Pancreas (tissue), 10 donors: ENCODE measurements around the gene SUSD3. TPM values are rescaled to one million over a fixed set of nuclear protein-coding genes. Genes with fewer than 3 reads are reported as not detected.

ENCODE experiments used
- ATAC-seq, 4 donors: fragments of 200-7000 bp; cut with Tn5 transposase; one replicate each; pipeline versions ENCODE4 v1.8.0 to v1.9.1; 2020; ENCODE audit warnings: mild to moderate bottlenecking in 4 of 4, moderate library complexity in 4 of 4
- DNase-seq, 6 donors: peaks; one replicate each; pipeline ENCODE4 v3.0.0-alpha.2; 2020
- FAIRE-seq: peaks from 2 replicates; lab custom pipeline; 2012; peaks lifted over from hg19 to GRCh38; lab: Jason Lieb, UNC
- H3K27ac ChIP-seq, 4 donors: fragments of 200-600 bp; sonication (generic); 1 replicate in 3 of 4; 2 replicates in 1 of 4; pipeline versions ENCODE4 v1.5.0 to v1.8.0; 2020
- H3K27me3 ChIP-seq, 4 donors: fragments of 200-600 bp; one replicate each; pipeline ENCODE4 v1.8.0; 2021
- H3K36me3 ChIP-seq, 3 donors: fragments of 200-600 bp; sonication (generic) in 1 of 3; one replicate each; pipeline versions ENCODE4 v1.5.0 to v1.8.0; 2020 to 2021
- H3K4me1 ChIP-seq, 3 donors: fragments of 200-600 bp; one replicate each; pipeline ENCODE4 v1.8.0; 2021
- H3K4me3 ChIP-seq, 4 donors: fragments of 200-600 bp; sonication (generic) in 2 of 4; one replicate each; pipeline versions ENCODE4 v1.5.0 to v1.8.0; 2020 to 2021
- H3K9me3 ChIP-seq, 4 donors: fragments of 200-600 bp; one replicate each; pipeline ENCODE4 v1.8.0; 2021
- CTCF ChIP-seq, 4 donors: fragments of 200-600 bp; sonication (generic) in 3 of 4; IDR thresholded peaks; one replicate each; pipeline versions ENCODE4 v1.5.0 to v1.8.0; 2021; ENCODE audit warnings: antibody characterized with exemption in 4 of 4
- WGBS, 2 donors: extraction: QIAGEN DNeasy Blood & Tissue Kit; methylation state at CpG; one replicate each; pipeline ENCODE4 v1.1.7; 2013; 5-methylcytosine and 5-hydroxymethylcytosine counted together
- intact Hi-C, 3 donors: fragments of 100-400 bp; cut with DNase I; formaldehyde crosslinking; loops; one replicate each; pipeline versions ENCODE4 v1.11.1 to v1.14.2; 2022
- polyA plus RNA-seq, 2 donors: library from polyadenylated mRNA; stranded (reverse); fragments of 200-250 nt; gene quantifications; one replicate each; pipeline ENCODE4 v1.2.3, GENCODE V29; 2013
- total RNA-seq, 6 donors: library from RNA; stranded (reverse); fragmentation: NEBNext Ultra II Directional in 4 of 6; extraction: Animal tissue kit (Norgen Biotek cat#: 25700) in 4 of 6; gene quantifications; one replicate each; pipeline versions ENCODE4 v1.2.1 to v1.2.4, GENCODE V29; 2021 to 2023
- donor health status: healthy with polysubstance abuse.
- donor health status: DM: no; HTN: no; CAD: no; lungs with moderate emphysema.
- donor health status: DM: no; HTN: no; CAD: no.
- donor health status: control.
- donor health status: control.
- donor health status: Bipolar disorder and iron deficiency.
- donor health status: DM: yes; HTN: yes; CAD: no.
- donor health status: DM: no; HTN: no; CAD: no.
- donor health status: DM: no; HTN: no; CAD: no.
- donor health status: DM: yes; HTN: yes; CAD: no.

SUSD3 gene
- total and polyA plus RNA-seq, 8 donors, result 0.16 to 2.8 (median 0.80) TPM

- intact Hi-C loops, result no loop called here
- Histone ChIP-seq H3K36me3 (no peaks in the 10 kb centered on the region), H3K4me3 (peak overlapping the region; percentile 23 to 99 (median 82)), H3K4me1 (peaks cover 0 to 25% (median 8%) of the 10 kb centered on the region in 3 donors), H3K9me3 (no peaks in the 10 kb centered on the region), H3K27me3 (no peaks in the 10 kb centered on the region), H3K27ac (peak overlapping the region; percentile 72 to 90 (median 86))
- ATAC-seq (peak; percentile 81 to 89 (median 84)), FAIRE-seq (no peak), DNase-seq (peak; percentile 100)
- 5 to 9% methylated on average over 45 to 91 of the region's 95 CpGs for WGBS, 2 donors
- no peak for TF ChIP-seq CTCF (IDR thresholded peaks at IDR 0.05)
These were observed 37.0 kb downstream of the SUSD3 start for GRCh38 chr9:93095205-93096130.

GRCh38 chr9:93096131-93096802 is 37.8 kb downstream of the SUSD3 start, which contains the start of gene CARD19:
Gene CARD19, plus strand, starts transcription at chr9:93096217. Its CDS starts 129 bp downstream, at chr9:93096346.
- DNase-seq (peak in 2 of 6 donors; percentile 58 to 71), ATAC-seq (peak; percentile 3 to 27 (median 6)), FAIRE-seq (no peak)
- H3K9me3 ChIP-seq, result no peaks in the 10 kb centered on the region
- peak within 1 kb of the TSS; percentile 72 to 90 (median 86) for H3K27ac ChIP-seq
- no peak for TF ChIP-seq CTCF (IDR thresholded peaks at IDR 0.05)
- peak within 1 kb of the TSS; percentile 76 to 100 (median 93) for H3K4me3 ChIP-seq
- no peaks in the 10 kb centered on the region for H3K27me3 ChIP-seq
- peaks cover 0 to 25% (median 8%) of the 10 kb centered on the region in 3 donors for H3K4me1 ChIP-seq
- 0 to 1% methylated on average over 59 to 65 of the region's 65 CpGs for WGBS, 2 donors
- intact Hi-C loops, result no loop called here
- no peaks in the 10 kb centered on the region for H3K36me3 ChIP-seq

- no peak for FAIRE-seq
- no peaks in the 10 kb centered on the region for H3K27me3 ChIP-seq
- peak overlapping the region; percentile 76 to 100 (median 93) for H3K4me3 ChIP-seq
- no peak for ATAC-seq
- DNase-seq, result peak in 3 of 6 donors; percentile 44 to 54 (median 44)
- H3K36me3 ChIP-seq, result no peaks in the 10 kb centered on the region
- H3K4me1 ChIP-seq, result peaks cover 0 to 25% (median 8%) of the 10 kb centered on the region in 3 donors
- peak overlapping the region; percentile 0 to 90 (median 70) for H3K27ac ChIP-seq
- intact Hi-C loops, result no loop called here
- TF ChIP-seq CTCF (IDR thresholded peaks at IDR 0.05), result no peak
- H3K9me3 ChIP-seq, result no peaks in the 10 kb centered on the region
- WGBS, 2 donors, result 19 to 21% methylated on average over 16 of the region's 16 CpGs
These were observed 38.4 kb downstream of the SUSD3 start for GRCh38 chr9:93096811-93097382.

- peak in 2 of 6 donors; percentile 41 to 54 for DNase-seq
- no peaks in the 10 kb centered on the region for H3K9me3 ChIP-seq
- H3K36me3 ChIP-seq, result no peaks in the 10 kb centered on the region
- 79 to 80% methylated on average over 11 of the region's 11 CpGs for WGBS, 2 donors
- peaks cover 0 to 25% (median 8%) of the 10 kb centered on the region in 3 donors for H3K4me1 ChIP-seq
- TF ChIP-seq CTCF (IDR thresholded peaks at IDR 0.05), result no peak
- intact Hi-C loops, result no loop called here
- H3K27ac ChIP-seq, result peak overlapping the region in 3 of 4 donors; percentile 57 to 90 (median 84)
- no peak for ATAC-seq
- no peak for FAIRE-seq
- no peaks in the 10 kb centered on the region for H3K27me3 ChIP-seq
- peak overlapping the region in 1 of 4 donors; percentile 99 for H3K4me3 ChIP-seq
These were observed 39.2 kb downstream of the SUSD3 start for GRCh38 chr9:93097511-93098201.
